IPS-20b (cell line): ENCODE results near the gene ZNF503.
A peak's percentile ranks its signal among the peaks of the same experiment; 100 is the strongest.

Experiments
- H3K27ac ChIP-seq: one replicate; pipeline ENCODE4 v1.5.1; 2013; ENCODE audit warnings: low read length
- H3K27me3 ChIP-seq: 2 replicates; pipeline ENCODE4 v1.6.1; 2013; ENCODE audit warnings: mild to moderate bottlenecking, low read length, inconsistent platforms; ENCODE audit not compliant: insufficient read depth
- H3K36me3 ChIP-seq: 2 replicates; pipeline ENCODE4 v1.6.1; 2013; ENCODE audit warnings: low read depth, mild to moderate bottlenecking, inconsistent platforms, low read length, moderate library complexity; ENCODE audit not compliant: insufficient read depth
- H3K4me1 ChIP-seq: 2 replicates; pipeline ENCODE4 v1.6.1; 2013; ENCODE audit warnings: mild to moderate bottlenecking, control low read depth, inconsistent platforms, low read length, moderate library complexity; ENCODE audit not compliant: insufficient read depth
- H3K4me3 ChIP-seq: 2 replicates; pipeline ENCODE4 v1.5.1; 2013; ENCODE audit warnings: mild to moderate bottlenecking, low read length, inconsistent platforms
- H3K9ac ChIP-seq: 2 replicates; pipeline ENCODE4 v1.6.1; 2013; ENCODE audit warnings: low read depth, mild to moderate bottlenecking, inconsistent platforms, low read length, moderate library complexity
- H3K9me3 ChIP-seq: 2 replicates; pipeline ENCODE4 v1.6.1; 2013; ENCODE audit warnings: mild to moderate bottlenecking, low read depth, low read length, inconsistent platforms; ENCODE audit not compliant: insufficient read depth

Gene ZNF503

GRCh38 chr10:75403939-75404814, 2.6 kb upstream of the ZNF503 start:
- Histone ChIP-seq H3K36me3 (no peaks in the 10 kb centered on the region), H3K4me3 (peak overlapping the region; percentile 70), H3K9me3 (peaks cover 5% of the 10 kb centered on the region; the same call in 1 of the 2 replicates), H3K9ac (no peak overlapping the region), H3K27me3 (peaks cover 100% of the 10 kb centered on the region), H3K4me1 (peaks cover 12% of the 10 kb centered on the region; the same call in 1 of the 2 replicates), H3K27ac (no peak overlapping the region)

- H3K9me3 ChIP-seq: peaks cover 5% of the 10 kb centered on the region; the same call in 1 of the 2 replicates
- H3K4me3 ChIP-seq: peak overlapping the region; percentile 70
- no peaks in the 10 kb centered on the region for H3K36me3 ChIP-seq
- H3K9ac ChIP-seq: no peak overlapping the region; the same call in 1 of the 2 replicates
- H3K27me3 ChIP-seq: peaks cover 100% of the 10 kb centered on the region
- H3K27ac ChIP-seq: no peak overlapping the region
- peaks cover 12% of the 10 kb centered on the region; the same call in 1 of the 2 replicates for H3K4me1 ChIP-seq
These were observed 1.8 kb upstream of the ZNF503 start for GRCh38 chr10:75403144-75403938.

GRCh38 chr10:75402486-75403143, 1.1 kb upstream of the ZNF503 start:
- peak overlapping the region; percentile 70 for H3K4me3 ChIP-seq
- H3K27me3 ChIP-seq: peaks cover 100% of the 10 kb centered on the region
- no peak overlapping the region for H3K27ac ChIP-seq
- H3K9ac ChIP-seq: peak overlapping the region; percentile 14; the same call in 1 of the 2 replicates
- H3K36me3 ChIP-seq: no peaks in the 10 kb centered on the region
- peaks cover 12% of the 10 kb centered on the region; the same call in 1 of the 2 replicates for H3K4me1 ChIP-seq
- peaks cover 5% of the 10 kb centered on the region; the same call in 1 of the 2 replicates for H3K9me3 ChIP-seq

- peaks cover 100% of the 10 kb centered on the region for H3K27me3 ChIP-seq
- peaks cover 7% of the 10 kb centered on the region; the same call in 1 of the 2 replicates for H3K4me1 ChIP-seq
- H3K9ac ChIP-seq: peak overlapping the region; percentile 41
- no peak overlapping the region for H3K27ac ChIP-seq
- H3K4me3 ChIP-seq: peak overlapping the region; percentile 70
- H3K9me3 ChIP-seq: no peaks in the 10 kb centered on the region; the same call in 1 of the 2 replicates
- no peaks in the 10 kb centered on the region for H3K36me3 ChIP-seq
These were observed 594 bp downstream of the ZNF503 start for GRCh38 chr10:75400771-75401568.

- Histone ChIP-seq H3K4me3 (peak overlapping the region; percentile 63), H3K4me1 (peaks cover 7% of the 10 kb centered on the region; the same call in 1 of the 2 replicates), H3K27me3 (peaks cover 100% of the 10 kb centered on the region), H3K9ac (peak overlapping the region; percentile 41; the same call in 1 of the 2 replicates), H3K36me3 (no peaks in the 10 kb centered on the region), H3K27ac (no peak overlapping the region), H3K9me3 (no peaks in the 10 kb centered on the region; the same call in 1 of the 2 replicates)
These were observed 1.3 kb downstream of the ZNF503 start for GRCh38 chr10:75400163-75400770.

- Histone ChIP-seq H3K27me3 (peaks cover 100% of the 10 kb centered on the region), H3K4me3 (peak overlapping the region; percentile 55; the same call in 1 of the 2 replicates), H3K9me3 (no peaks in the 10 kb centered on the region; the same call in 1 of the 2 replicates), H3K9ac (no peak overlapping the region), H3K36me3 (no peaks in the 10 kb centered on the region), H3K4me1 (peaks cover 10% of the 10 kb centered on the region; the same call in 1 of the 2 replicates), H3K27ac (no peak overlapping the region)
These were observed 2.0 kb downstream of the ZNF503 start for GRCh38 chr10:75399461-75400162.

GRCh38 chr10:75398692-75399460, 2.7 kb downstream of the ZNF503 start:
- H3K27ac ChIP-seq: no peak overlapping the region
- no peak overlapping the region for H3K9ac ChIP-seq

GRCh38 chr10:75398200-75398691, 3.3 kb downstream of the ZNF503 start:
- H3K27me3 ChIP-seq: peaks cover 100% of the 10 kb centered on the region

More at GRCh38 chr10:75398692-75399460, 2.7 kb downstream of the ZNF503 start:
- H3K9me3 ChIP-seq: no peaks in the 10 kb centered on the region; the same call in 1 of the 2 replicates
- H3K36me3 ChIP-seq: no peaks in the 10 kb centered on the region
- H3K4me1 ChIP-seq: peaks cover 10% of the 10 kb centered on the region; the same call in 1 of the 2 replicates
- H3K4me3 ChIP-seq: peak overlapping the region; percentile 55
- peaks cover 100% of the 10 kb centered on the region for H3K27me3 ChIP-seq

GRCh38 chr10:75397496-75398199, 3.9 kb downstream of the ZNF503 start:
- H3K27me3 ChIP-seq: peaks cover 100% of the 10 kb centered on the region
- H3K4me3 ChIP-seq: peak overlapping the region; percentile 43

More at GRCh38 chr10:75398200-75398691, 3.3 kb downstream of the ZNF503 start:
- no peaks in the 10 kb centered on the region; the same call in 1 of the 2 replicates for H3K9me3 ChIP-seq
- H3K4me3 ChIP-seq: peak overlapping the region; percentile 55; the same call in 1 of the 2 replicates
- no peak overlapping the region for H3K9ac ChIP-seq
- peaks cover 10% of the 10 kb centered on the region; the same call in 1 of the 2 replicates for H3K4me1 ChIP-seq
- H3K27ac ChIP-seq: no peak overlapping the region
- H3K36me3 ChIP-seq: no peaks in the 10 kb centered on the region

More at GRCh38 chr10:75397496-75398199, 3.9 kb downstream of the ZNF503 start:
- Histone ChIP-seq H3K9me3 (no peaks in the 10 kb centered on the region; the same call in 1 of the 2 replicates), H3K36me3 (no peaks in the 10 kb centered on the region), H3K9ac (no peak overlapping the region), H3K27ac (no peak overlapping the region), H3K4me1 (peaks cover 10% of the 10 kb centered on the region; the same call in 1 of the 2 replicates)
